Prostate gland (tissue), 2 donors: ENCODE measurements around the gene SERBP1.

Source experiments
- POLR2A ChIP-seq: fragments of 450-650 bp; IDR thresholded peaks from one replicate; pipeline ENCODE4 v1.6.1; 2016; ENCODE audit warnings: antibody characterized with exemption, mild to moderate bottlenecking
- POLR2AphosphoS5 ChIP-seq: sonication (generic); formaldehyde crosslinking; IDR thresholded peaks from one replicate; pipeline ENCODE4 v1.6.1; 2017; ENCODE audit warnings: antibody characterized with exemption
- TF ChIP-seq, protein P1 (sequence below), 4 experiments: fragments of 200-600 bp in 2 of 4; fragments of 450-650 bp in 2 of 4; sonication (generic) in 2 of 4; IDR thresholded peaks; 1 replicate in 3 of 4; 2 replicates in 1 of 4; pipeline ENCODE4 v1.5.1; 2016 to 2019; ENCODE audit warnings: antibody characterized with exemption in 4 of 4, mild to moderate bottlenecking in 2 of 4, moderate library complexity in 2 of 4

DNA sequence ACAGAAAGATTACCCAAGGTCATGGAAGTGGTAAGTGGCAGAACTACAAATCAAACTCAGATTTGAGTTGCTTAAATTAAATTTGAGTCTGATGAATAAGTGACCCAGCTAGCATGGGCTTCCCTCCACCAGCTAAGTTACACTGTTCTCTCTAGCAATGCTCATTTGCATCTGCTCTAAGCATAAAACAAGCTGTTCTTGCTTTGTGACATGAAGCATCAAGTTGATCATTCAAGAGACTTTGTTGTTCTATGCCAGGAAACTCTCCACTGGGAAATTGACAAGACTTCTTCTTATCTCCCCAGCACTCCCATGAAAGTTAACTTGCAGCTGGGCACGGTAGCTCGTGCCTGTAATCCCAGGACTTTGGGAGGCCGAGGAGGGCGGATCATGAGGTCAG lies 49.0 kb downstream of the SERBP1 start:
- TF ChIP-seq, protein P1, sequence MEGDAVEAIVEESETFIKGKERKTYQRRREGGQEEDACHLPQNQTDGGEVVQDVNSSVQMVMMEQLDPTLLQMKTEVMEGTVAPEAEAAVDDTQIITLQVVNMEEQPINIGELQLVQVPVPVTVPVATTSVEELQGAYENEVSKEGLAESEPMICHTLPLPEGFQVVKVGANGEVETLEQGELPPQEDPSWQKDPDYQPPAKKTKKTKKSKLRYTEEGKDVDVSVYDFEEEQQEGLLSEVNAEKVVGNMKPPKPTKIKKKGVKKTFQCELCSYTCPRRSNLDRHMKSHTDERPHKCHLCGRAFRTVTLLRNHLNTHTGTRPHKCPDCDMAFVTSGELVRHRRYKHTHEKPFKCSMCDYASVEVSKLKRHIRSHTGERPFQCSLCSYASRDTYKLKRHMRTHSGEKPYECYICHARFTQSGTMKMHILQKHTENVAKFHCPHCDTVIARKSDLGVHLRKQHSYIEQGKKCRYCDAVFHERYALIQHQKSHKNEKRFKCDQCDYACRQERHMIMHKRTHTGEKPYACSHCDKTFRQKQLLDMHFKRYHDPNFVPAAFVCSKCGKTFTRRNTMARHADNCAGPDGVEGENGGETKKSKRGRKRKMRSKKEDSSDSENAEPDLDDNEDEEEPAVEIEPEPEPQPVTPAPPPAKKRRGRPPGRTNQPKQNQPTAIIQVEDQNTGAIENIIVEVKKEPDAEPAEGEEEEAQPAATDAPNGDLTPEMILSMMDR (IDR thresholded peaks at IDR 0.05): no peak
- TF ChIP-seq POLR2A (no peak), POLR2AphosphoS5 (no peak)
